Fibroblast of peridontal ligament (primary cell): ENCODE measurements around the gene LRG1.
"Not testable (repeated sequence)": the region's sequence is repeated elsewhere in the genome, so short reads cannot be mapped to it uniquely, and the experiment has no call there.

ENCODE experiments used
- DNase-seq: peaks from one replicate; pipeline ENCODE4 v3.0.0-alpha.2; 2010; ENCODE audit errors: extremely low read depth

LRG1 gene

DNA sequence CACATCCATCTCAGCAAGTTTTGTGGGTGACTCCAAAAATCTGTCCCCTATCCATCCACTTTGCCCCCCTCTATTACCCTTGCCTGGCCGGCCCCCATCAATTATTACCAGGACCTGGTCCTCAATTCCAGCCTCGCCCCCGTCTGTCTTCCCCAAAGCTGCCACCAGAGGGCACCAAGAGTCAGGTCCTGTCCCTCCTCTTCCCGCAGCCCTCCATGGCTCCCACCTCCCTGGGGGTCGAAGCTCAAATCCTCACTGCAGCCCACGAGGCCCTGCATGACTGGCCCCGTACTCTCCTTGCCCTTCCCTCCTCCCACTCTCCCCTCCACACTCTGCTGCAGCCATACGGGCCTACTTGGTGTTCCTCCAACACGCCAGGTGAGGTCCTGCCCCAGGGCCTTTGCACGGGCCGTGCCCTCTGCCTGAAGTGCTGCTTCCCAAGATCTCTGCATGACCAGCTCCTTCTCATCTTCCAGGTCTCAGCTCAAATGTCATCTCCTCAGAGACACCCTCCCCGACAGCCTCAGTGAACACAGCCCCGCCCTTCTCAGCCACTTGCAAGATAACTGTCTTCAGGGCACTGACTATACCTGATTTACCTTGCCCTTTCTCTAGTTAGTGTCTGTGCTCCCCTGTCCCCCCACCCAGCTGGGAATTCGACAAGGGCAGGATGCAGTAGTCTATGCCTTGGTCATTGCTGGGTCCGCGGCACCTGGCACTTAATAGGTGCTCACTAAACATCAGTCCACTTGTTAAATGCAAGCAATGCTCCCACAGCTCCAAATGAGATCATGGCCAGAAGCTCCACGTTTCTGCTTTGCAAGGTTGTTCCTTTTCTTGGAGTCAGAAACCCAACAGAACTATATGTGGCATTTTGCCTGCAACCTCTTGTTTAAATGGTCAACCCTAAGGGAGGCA is 36.4 kb upstream of the LRG1 start:
- DNase-seq = peak; percentile 49

DNA sequence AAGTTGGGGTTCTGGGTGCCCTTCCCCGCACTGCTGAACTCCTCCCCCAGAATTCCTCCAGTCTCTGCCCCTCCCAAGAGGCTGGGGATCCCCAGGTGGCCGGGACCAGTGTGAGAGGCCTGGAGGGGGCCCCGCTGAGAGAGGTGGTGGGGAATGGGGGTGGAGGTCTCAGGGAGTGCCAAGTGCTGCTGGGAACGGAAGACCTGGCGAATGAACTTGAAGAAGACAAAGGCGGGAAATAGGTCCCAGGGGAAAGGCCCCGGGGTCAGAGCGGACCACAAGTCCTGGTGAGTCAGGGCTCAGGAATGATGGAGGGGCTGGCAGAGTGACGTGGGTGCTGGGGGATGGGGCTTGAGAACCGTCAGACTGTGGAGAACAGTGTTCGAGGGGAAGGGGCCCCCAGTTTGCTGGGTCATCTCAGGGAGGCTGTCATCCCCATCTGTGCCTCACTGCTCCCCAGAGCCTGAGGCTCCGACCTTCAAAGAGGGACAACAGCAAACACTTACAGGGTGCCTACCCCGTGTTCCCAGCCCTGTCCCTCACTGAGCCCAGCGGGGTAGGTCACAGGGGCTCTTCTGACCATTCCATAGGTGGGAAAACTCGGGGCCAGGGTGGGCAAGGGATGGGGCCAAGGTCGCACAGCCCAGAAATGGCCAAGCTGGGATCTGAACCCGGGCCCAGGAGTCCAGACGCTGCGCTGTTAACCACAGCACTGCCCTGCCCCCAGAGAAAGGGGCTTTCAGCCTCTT is 35.6 kb upstream of the LRG1 start:
- DNase-seq = peak; percentile 96

DNA sequence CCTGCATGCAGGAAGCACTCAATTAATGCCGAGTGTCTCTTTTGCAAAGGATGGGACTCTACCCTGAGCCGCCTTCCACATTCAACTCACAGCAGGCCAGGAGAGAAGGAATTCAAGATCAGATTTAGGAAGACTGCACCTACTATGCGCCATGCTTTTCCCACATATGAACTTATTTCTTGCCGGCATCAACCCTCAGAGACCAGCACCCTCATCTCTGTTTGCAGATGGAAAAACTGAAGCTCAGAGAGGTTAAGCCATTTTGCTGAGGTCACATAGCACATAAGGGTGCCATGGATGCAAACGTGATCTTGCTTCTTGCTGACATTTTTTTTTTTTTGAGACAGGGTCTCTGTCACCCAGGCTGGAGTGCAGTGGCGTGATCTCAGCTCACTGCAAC is 33.8 kb upstream of the LRG1 start:
- DNase-seq = no peak

DNA sequence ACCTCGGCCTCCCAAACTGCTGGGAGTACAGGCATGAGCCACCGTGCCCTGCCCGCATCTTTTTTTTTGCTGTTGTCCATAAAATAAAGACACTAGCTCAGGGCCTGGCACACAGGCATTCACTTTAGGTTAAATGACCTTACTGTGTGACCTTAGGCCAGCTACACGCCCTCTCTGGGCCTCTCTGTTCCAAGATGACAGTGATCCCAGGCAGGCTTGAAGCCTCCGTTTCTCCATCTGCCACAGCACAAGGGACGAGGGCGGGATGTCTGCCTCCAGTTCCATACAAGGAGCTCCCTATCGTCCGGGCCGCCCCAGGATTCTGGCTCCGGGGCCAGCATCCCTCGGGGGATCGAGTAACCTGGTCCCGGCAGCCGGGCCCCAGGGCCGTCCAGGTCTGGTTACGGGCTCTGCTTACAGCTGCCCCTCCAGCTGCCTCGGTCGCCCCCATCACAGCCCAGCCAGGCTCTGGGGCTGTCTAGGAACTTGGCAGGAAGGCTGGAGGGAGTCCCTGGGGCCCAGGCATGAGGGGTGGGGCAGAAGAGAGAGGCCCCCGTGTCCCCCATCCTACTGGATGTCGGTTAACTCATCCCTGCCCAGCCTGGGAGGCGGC is 31.6 kb upstream of the LRG1 start:
- no peak for DNase-seq

DNA sequence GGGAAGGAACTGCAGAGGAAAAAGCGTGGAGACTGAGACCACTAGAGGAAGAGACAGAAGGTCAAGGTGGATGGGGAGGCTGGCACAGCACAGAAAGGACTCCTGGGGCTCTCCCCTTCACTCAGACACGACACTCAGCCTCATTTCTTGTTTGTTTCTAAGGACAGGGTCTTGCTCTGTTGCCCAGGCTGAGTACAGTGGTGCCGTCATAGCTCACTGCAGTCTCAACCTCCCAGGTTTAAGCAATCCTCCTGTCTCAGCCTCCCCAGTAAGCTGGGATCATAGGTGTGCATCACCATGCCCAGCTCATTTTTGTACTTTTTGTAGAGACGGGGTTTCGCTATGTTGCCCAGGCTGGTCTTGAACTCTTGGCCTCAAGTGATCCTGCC is 31.1 kb upstream of the LRG1 start:
- no peak for DNase-seq

DNA sequence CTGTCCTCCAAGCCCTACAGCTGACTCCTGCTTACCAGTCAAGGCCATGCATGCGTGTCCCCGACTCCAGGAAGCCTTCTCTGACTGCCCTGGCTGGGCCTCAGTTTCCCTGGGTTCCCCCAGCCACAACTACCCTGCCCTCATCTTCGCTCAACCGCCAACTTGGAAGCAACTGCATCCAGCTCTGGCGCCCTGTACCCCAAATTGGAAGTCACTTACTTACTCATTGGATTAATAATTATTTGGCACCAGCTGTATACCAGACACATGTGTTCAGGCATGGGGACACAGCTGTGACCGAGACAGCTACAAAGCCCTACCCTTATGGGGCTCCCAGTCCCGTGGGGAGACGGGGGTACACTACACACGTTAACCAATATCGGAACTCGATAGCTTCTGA is 30.6 kb upstream of the LRG1 start:
- DNase-seq = no peak

DNA sequence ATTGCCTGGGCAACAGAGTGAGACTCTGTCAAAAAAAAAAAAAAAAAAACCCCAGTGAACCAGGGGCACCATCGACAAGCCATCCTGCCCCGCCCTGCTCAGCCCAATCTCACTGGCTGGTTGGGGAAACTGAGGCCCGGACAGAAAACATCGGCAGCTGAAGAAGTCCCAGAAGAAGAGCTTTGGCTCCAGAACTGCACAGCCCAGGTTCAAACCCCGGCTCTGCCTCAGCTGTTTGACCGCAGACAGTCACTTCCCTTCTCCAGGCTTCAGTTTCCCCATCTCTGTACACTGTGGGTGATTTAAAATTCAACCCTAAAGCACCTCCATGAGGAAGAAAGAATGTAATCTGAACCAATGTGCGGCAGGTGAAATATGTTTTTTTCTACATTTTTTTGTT is 29.1 kb upstream of the LRG1 start:
- no peak for DNase-seq

DNA sequence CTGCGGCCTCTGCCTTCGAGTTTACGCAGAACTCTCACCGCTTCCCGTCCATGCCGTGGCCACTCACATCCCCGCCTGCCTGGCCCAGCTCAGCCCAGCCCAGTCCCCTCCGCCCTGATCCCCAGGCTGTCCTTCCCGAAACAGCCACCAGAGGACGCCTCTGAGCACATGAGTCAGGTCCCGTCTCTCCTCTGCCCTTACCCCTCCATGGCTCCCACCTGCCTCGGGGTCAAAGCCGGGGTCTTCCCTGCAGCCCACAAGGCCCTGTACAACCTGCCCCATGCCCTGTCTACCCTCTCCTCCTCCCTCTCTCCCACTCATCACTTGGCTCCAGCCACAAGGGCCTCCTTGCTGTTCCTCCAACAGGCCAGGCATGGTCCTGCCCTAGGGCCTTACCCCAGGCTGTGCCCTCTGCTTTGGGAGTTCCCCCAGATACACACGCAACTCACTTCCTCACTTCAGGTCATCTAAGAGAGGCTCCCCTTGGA is 27.8 kb upstream of the LRG1 start:
- DNase-seq = no peak

DNA sequence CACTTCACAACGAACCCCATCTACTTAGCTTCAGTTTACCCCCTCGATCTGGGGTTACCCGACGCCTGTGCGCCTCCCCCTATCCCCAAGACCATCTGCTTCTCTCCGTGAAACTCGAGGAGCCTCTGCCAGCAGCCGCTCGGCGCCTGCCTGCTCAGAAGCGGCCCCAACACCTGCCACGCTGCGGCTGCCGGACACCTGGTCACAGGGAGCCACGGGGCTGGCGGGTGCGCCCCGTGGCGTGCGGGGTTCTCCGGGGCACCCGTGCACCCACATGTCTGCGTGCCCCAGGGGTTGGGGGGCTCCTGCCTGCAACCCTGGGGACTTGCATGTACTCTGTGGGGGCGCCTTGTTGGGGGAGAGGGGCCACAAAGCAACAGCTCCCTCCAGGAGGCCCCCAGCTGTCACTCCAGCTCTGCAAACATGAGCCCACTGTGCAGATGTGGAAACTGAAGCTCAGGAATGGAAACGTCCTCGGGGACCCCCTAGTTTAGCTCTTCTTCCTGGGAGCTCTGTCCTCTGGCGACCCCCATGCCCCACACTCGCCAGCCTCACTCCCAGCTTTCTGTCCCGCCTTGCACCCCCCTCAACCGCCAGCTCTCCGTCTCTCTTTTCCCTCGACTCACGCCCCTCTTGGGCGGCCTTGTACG is 26.7 kb upstream of the LRG1 start:
- DNase-seq = no peak

DNA sequence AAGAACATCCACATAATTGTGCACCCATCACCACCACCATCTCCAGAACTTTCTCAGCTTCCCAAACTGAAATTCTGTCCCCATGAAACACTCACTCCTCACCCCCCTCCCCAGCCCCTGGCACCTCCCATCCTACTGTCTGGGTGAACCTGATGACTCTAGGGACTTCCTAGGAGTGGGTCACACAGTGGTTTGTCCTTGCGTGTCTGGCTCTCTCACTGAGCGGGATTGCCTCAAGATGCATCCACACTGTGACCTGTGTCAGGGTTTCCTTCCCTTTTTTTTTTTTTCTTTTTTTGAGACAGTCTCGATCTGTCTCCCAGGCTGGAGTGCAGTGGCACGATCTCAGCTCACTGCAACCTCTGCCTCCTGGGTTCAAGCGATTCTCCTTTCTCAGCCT is 23.7 kb upstream of the LRG1 start:
- not testable (repeated sequence) for DNase-seq

DNA sequence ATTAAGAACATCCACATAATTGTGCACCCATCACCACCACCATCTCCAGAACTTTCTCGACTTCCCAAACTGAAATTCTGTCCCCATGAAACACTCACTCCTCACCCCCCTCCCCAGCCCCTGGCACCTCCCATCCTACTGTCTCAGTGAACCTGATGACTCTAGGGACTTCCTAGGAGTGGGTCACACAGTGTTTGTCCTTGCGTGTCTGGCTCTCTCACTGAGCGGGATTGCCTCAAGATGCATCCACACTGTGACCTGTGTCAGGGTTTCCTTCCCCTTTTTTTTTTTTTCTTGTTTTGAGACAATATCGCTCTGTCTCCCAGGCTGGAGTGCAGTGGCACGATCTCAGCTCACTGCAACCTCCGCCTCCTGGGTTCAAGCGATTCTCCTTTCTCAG is 22.2 kb upstream of the LRG1 start:
- DNase-seq = not testable (repeated sequence)

DNA sequence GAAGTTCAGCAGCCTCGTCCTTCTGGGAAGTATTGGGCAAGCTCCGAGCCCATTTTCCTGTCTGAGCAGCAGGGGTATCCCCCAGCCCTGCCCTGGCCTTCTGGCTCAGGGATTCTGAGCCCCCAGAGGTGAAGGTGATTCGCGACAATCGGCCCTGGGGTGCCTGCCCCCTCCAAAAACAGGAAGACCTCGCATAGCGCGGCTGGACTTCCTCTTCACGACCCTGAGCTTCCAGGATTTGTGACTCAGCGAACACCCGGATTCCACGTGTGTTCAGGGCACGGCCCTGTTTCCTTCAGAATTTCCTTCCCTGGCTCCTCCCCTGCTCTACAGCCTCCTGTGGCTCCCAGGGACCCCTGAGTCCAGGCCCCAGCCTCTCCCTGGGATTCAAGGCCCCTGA is 19.7 kb upstream of the LRG1 start, which contains the start of gene SEMA6B:
Gene SEMA6B, minus strand, starts transcription at position 116 of the 400 bp plus-strand sequence. CDS start 1,227 bp downstream, outside the sequence.
- no peak for DNase-seq

DNA sequence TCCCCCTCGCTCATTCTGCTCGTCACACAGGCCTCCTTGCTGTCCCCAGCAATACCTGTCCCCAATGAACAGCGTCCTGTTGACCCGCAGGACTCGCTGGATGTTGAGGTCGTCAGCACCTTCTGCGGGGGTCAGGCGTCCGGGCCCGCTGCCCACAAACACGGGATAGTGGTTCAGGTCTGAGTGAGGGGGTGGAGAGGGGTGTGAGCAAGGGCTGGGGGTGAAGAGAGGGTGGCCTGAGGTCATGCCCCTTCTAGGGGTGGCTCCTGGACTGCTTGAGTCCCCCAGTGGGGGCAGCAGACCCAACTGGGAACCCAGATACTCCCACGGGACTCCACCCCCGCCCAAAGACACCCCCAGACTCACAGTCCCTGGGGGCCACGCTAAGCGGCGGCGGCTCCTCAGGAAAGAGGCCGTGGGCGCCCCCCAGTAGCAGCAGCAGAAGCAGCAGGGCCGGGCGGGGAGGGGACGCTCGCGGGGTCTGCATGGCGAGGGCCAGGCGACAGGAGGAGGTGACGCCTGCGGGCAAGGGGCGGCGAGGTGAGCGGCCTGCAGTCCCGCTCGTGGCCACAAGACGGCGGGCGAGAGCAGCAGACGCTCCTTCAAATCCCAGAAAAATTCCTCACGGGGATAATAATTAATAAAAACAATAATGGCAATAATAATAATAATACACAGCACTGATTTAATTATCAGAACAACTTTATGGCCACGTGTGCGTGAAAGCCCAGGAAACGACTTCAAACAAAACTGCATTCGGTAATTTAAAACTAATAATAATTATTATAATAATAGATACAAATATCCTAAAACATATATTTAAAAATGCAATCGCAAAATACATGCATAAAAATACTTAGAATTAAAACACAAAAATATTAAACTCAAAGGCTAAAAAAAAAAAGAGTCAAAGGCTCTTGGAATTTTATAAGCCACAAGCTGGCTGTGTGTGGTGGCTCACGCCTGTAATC is 18.4 kb upstream of the LRG1 start:
- peak; percentile 9 for DNase-seq

DNA sequence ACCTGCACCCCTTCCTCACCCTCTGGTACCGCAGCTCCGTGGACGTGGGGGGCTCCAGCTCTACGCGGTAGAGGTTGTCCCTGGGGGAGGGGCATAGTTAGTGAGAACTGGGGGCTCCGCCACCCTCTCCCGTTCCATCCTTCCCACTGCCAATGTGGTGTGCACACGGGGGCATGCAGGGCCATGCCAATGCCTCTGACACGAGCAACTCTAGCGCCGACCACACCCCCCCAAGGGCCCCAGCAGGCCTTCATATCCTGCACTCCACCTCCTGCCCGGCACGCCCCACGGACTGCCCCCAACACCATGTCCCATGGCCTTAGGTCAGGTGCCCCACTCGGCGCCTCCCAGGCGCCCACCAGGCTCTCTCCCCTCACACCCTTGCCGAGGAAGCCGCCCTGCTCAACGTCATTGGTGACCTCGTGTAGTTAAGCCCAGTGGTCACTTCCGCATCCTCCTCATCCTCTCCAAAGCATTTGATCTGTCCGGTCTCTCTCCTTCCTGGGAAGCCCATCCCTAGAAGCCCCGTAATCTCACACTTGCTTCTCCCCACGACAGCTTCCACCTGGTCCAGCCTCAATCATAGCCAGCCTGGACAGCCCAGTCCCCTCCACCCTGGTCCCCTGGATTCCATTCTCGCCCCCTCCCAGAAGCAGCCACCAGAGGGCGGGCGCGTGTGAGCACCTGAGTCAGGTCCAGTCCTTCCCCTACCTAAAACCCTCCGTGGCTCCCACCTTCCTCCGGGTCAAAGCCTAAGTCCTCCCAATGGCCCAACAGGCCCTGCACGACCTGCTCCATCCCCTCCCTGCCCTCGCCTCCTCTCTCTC is 17.5 kb upstream of the LRG1 start:
- no peak for DNase-seq

DNA sequence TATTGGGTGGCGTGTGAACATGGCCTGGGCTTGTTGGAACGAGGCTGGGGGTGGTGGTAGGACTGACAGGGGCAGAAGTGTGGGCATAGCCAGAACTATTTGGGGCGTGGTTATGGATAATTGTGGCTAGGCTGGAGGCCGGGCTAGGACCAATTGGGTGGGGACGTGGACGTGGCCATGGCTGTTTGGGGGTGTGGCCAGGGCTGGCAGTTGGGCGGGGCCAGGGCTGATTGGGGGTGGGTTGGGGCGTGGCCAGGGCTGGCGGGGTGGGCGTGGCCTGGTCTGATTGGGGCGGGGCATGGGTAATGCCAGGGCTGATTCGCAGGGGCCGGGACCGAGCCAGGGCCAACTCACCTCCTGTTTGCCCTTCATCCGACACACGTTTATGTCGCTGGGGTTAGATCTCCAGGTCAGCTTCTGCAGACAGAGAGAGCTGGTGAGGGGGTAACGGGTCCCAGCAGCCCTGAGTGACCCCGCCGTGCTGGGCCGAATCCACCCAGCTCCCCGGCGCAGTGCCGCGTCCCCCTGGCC is 16.8 kb upstream of the LRG1 start:
- DNase-seq = no peak

DNA sequence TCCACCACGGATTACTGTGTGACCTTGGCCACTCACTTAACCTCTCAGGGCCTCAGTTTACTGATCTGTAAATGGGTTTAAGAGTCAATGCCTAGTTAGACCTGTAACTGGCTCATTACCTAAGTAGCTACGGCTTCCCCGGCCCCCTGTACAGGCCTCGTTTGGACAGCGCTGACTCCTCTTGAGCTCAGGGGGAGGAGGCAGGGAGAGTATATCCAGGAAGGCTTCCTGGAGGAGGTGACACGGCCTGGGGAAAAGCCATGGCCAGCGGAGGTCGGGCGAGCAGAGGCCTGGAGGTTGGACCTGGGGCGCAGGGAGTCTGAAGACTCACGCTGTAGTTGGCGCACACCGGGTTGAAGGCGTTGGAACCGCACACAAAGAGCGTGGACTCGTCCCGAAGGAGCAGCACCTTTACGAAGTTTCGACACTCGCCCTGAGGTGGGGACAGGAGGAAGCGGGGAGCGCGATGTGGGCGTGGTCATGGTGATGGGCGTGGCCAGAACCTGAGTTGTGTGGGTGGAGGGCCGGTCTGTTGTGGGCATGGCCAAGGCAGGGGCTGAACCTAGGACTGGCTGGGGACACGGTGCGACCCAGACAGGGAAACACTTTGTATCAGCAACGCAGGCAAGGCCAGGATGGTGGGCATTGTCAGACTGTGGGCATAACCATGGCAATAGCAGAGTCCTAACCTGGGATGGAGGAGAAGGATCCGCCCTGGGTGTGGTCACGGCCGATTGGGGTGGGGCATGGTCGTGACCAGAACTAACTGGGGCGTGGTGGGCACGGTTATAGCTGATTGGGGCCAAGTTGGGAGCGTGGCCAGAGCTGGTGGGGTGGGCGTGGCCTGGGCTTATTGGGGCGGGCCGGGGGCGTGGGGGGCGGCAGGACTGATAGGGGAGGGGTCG is 16.1 kb upstream of the LRG1 start:
- DNase-seq = no peak

DNA sequence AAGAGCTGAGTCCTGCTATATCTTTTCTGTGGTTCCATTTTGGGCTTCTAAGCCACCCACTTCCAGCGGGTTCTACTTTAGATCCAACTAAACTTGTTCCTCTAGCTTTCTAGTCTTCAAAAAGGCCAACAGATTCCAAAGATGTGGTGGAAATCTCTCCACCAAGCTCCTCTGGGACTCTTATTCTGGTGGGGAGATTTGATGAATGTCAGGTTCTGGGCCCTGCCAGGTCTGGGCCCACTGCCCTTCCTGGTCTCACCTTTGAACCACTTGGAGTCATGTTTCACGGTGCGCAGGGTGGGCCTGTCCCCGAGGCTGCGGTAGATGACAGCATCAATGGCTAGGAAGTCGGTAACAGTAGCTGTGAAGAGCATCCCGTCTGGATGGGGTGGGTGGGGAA is 14.9 kb upstream of the LRG1 start:
- DNase-seq = no peak

DNA sequence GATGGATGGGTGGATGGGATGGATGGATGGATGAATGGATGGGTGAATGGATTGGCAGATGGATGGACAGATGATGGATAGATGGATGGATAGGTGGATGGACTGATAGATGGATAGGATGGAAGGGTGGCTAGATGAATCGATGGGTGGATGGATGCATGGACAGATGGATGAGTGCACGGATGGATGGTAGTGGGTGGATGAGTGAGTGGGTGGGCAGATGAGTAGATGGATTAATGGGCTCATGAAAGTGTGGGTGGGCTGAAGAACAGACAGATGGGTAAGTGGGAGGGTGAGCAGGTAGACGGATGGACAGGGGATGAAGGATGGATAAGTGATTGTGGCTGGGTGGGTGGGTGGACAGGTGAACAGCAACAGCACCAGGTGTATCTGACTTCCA is 13.9 kb upstream of the LRG1 start:
- DNase-seq = no peak
